Right hindlimb (tissue), 1 donor: ENCODE data around the gene CDRT4.

Source experiments
- DNase-seq: peaks from one replicate; pipeline ENCODE4 v3.0.0-alpha.2; 2018

Gene CDRT4

DNA sequence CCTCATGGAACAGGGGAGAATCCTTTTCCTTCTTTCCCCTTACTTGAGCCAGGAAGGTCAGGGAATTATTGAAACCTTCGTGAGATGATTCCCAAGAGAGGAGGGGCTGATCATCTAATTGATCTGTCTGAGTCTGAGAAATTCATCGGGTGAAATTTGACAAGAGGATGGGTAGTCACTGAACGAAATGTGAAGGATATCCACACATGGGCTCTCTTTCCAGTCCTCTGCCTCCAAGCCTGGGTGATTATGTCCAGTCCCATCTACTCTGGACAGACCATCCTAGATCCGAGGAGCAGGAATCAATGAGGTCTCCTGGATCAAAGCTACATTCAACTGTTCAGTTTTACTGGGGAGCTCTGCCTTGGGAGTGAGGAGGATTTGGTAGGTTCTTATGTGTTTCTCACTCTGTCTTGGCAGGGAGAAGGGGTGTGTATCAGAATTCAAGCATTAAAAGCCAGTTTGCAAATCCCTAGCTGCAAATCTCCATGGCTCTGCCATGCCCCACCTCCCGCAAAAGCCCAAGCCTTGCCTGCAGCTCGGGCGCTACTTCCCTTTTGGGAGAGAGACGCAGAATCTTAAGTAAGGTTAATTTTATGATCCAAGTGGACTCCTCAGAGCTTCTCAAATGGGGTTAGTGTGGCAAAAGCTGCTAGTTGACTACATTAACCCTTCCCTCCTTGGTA is 78.9 kb downstream of the CDRT4 start:
- DNase-seq = no peak

DNA sequence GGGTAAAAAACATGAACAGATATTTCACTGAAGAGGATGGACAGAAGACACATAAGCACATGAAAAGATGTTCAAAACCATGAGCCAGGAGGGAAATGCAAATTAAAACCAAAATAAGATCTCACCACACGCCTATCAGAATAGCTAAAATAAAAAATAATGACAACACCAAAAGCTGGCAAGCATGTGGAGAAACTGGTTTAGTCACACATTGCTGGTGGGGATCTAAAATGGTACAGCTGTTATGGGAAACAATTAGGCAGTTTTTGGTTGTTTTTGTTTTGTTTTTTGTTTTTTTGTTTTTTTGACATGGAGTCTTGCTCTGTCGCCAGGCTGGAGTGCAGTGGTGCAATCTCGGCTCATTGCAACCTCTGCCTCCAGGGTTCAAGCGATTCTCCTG is 81.3 kb downstream of the CDRT4 start:
- DNase-seq = no peak
